SKM-1 (cell line): Measurements from ENCODE around the gene COPG2.
"Not testable (repeated sequence)": the region's sequence is repeated elsewhere in the genome, so short reads cannot be mapped to it uniquely, and the experiment has no call there.

Source experiments
- DNase-seq: peaks from one replicate; lab custom pipeline; 2025; ENCODE audit not compliant: unreplicated experiment; lab: John Stamatoyannopoulos, UW

The COPG2 gene

DNA sequence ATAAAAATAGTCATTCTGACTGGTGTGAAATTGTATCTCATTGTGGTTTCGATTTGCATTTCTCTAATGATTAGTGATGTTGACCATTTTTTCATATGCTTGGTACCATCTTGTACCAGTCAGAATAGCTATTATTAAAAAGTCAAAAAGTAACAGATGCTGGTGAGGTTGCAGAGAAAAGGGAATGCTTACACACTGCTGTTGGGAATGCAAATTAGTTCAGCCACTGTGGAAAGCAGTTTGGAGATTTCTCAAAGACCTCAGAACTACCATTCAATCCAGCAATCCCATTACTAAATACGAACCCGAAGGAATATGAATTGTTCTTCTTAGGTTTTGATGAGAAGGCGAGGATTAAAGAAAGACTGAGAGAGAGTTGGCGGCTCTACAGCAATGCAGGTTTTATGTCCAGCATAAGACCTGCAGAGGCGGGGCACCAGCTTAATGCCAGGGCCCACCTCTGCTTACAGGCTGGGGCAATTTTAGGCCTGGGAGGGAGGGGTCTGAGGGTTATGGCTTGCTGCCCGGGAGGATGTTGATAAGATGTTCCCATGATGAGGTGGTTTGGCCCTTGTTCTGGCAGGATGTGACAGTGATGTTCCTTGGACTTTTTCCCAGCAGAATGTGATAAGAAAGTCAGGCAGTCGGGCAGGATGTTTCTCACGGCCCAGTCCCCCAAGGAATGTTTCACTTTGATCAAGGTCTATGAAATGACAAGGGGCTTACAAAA is 102.2 kb downstream of the COPG2 start:
- no peak for DNase-seq

DNA sequence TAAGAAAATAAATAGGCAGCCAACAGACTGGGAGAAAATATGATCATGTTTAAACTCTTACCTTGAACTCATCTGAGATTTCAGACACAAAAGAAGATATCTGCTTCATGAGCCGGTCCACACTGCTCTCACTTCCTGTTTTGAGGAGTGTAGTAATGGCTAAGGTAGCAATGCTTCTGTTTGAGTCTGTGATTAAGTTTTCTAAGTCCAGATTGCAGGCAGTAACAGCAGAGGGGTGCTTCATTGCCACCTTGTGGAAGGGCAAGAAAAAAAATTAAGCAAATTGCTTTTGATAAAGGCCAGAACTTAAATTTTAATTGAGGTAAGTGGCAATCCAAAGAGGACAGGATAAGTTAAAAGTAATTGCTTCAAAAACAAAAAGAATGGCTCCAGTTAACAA is 107.6 kb downstream of the COPG2 start:
- DNase-seq = peak; percentile 43

DNA sequence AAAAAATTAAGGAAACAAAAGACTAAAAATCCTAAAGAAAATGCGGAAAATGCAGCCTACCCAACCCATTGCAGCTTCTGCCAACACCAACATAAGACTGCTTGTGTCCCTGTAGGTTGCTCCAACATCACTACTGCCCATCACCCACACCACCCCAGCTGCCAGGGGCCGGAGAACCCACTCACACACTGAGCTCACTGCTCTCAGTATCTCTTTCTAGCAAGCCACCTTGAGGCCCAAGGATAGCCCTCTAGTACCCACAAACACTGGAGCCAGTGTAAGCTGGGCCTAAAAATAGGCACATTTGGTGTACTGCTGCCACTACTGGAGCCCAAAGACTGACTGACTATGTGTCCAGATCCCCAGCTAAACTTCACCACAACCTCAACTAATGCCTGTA is 109.4 kb downstream of the COPG2 start:
- DNase-seq = no peak

DNA sequence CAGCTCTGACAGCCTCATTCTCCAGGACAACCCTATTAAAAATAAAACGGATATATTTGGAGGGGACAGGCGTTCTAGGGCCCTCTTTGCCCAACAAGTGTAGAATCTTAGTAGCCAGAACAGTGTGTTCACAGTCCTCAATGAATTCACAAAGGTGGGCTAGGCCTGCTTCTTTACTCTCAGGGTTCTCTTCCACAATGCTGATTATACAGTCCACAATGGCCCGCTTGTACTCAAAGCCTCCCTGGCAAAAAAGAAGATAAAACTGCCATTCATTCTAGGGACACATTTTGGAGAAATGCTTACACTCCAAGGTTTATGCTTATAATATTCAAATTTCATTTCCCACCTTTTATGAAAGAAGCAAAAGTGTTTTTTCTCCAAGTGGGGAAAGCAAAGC is 114.1 kb downstream of the COPG2 start:
- DNase-seq = no peak

DNA sequence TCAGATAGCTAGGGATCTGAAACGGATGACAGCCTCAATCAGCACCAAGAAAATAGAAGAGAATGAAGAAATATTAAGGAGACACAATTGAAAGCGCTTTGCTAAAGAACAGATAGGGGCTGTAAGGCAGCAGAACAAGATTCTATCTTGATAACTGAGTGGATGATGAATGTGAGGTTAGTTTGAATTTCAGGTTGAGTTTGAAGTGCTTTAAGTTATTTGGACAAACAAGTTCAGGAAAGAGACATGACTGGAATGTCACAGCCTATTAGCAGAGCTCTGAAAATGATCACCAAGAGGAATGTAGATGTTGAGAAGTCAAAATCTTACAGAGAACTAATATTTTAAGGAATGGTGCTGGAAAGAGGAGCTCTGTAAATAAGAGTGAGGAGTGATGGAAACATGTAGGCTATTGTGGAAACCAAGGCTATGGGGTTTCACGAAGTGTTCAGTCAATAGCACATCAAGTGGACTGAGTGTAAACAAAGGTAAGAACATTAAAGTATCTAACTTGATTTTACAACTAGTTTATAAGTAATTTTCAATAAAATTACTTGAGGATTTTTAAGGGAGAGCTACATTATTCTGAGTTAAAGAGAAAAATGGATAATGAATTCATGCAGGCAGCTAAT is 115.0 kb downstream of the COPG2 start:
- no peak for DNase-seq

DNA sequence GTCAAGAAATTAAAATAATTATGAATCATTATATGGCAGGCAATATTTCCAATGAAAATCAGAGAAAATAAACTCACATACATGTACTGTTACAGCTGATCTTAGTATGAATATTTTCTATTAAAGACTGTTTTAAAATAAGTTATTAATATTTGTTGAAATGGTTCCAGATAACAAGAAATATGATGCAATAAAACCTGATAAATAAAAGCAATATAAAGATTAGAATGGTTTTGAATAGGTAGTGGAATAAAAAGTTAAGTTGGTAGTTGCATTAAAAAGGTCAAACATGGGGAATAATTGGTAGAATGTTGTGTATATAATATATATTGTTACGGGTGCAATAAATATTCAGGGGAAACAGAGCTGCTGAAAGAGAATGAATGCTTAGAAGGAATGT is 124.2 kb downstream of the COPG2 start:
- no peak for DNase-seq

DNA sequence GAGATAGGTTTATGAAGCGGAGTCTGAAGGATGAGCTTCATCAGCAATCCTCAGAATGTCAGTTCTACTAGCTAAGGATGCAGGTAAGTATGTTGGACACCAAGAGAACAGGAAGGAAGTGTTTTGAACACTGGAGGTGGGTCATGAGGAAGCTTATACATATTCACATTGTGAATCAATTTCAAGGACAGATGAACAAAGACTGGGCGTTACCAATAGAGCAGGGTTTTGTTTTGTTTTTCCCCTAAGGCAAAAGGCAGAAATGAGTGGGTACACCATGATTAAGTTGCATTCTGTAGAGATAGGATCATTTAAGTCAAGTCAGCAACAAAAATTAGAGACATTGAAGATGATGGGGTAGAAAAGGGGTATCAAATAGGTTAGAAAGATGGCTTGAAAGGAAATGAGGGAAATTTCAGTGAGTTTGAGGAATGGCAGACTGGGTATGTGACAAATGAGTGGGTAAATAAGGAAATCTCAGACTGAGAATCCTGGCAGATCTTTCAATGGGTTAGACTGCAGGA is 125.0 kb downstream of the COPG2 start:
- no peak for DNase-seq

DNA sequence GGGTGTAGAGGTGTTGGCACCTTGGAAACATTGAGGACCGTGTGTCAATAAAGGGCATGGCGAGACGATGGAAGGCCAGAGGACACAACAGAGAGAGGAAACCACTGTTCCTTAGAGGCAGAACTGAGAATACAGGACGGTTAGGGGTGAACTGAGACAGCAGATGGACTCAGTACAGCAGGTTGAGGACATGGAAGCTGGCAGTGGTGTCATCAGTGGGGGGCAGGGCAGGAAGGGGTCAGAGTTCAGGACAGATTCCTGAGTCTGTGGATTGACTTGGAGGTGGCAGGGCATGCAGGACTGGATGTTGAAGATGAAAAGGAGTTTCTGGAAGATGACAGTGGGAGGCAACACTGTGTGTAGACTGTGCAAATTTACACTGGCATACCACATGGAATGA is 126.3 kb downstream of the COPG2 start:
- DNase-seq = not testable (repeated sequence)

DNA sequence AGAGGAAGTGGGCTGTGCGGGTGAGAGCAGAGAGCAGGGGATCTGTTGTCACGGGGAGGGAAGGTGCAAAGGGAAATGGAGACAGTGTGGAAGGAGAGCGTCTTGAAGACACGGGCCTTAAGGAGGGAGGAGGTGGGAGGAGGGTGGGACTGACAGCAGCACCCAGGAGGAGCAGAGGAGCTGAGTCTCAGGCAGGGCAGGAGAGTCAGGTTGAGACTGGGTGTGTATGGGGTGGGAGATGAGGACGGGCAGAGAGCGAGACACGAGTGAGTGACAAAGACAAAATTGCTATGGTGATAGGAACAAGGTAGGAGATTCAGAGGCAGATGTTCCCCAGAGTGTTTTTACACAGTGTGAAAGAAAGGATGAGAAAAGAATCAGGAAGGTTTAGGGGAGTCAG is 127.3 kb downstream of the COPG2 start:
- not testable (repeated sequence) for DNase-seq

DNA sequence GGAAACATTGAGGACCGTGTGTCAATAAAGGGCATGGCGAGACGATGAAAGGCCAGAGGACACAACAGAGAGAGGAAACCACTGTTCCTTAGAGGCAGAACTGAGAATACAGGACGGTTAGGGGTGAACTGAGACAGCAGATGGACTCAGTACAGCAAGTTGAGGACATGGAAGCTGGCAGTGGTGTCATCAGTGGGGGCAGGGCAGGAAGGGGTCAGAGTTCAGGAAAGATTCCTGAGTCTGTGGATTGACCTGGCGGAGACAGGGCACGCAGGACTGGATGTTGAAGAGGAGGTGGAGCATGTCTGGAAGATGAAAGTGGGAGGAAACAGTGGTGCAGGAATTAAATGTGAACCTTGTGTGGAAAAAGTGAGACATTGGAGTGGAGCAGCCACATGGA is 130.7 kb downstream of the COPG2 start:
- not testable (repeated sequence) for DNase-seq

DNA sequence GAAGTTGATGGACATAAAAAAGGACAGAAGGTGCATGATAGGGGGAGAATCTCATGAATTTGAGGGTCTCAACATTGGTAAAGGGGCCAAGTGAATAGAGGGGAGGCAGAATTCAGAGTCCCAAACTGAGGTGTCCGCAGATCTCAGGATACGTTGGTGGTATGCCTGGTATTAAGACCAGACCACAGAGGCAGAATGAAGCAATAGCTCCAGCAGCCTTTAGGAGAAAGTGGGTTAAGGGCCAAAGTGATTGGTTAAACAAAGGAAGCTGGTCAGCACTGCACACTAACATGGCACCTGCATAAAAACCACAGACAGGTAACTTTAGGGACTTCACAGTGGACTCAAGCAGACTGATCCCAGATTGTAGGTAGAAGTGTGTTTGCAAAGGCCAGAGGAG is 139.1 kb downstream of the COPG2 start:
- DNase-seq = no peak

DNA sequence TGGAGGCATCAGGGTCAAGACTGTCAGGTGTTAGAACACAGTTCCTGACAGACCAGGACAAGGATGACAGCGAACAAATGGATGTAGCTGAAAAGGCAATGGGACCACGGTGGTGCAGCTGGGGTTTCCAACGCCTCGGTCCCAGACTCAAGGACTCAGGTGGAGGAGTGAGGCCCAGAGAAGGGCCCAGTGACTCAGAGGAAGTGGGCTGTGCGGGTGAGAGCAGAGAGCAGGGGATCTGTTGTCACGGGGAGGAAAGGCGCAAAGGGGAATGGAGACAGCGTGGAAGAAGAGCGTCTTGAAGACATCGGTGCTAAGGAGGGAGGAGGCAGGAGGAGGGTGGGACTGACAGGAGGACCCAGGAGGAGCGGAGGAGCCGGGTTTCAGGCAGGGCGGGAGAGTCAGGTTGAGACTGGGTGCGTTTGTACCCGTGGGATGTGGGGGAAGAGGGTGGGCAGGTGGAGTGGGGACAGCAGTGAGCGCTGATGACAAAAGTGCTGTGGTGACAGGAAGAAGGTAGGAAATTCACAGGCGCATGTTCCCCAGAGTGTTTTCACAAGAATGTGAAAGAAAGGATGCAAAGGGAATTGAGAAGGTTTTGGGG is 140.7 kb downstream of the COPG2 start:
- not testable (repeated sequence) for DNase-seq

DNA sequence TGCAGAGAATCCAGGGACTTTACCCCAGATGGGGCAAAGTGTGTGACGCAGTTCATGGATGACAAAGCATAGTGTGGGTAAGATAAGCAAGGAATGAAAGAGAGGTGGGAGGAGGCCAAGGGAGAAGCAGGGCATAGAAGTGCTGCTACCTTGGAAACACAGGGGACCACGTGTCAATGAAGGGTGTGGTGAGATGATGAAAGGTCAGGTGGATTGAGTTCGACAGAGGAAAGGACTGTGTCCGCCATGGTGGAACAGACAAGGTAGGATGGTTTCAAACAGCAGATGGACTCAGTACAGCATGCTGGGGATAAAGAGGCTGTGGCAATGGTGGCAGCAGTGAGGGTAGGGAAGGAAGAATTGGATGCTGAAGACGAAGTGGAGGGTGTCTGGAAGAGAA is 143.9 kb downstream of the COPG2 start:
- DNase-seq = no peak

DNA sequence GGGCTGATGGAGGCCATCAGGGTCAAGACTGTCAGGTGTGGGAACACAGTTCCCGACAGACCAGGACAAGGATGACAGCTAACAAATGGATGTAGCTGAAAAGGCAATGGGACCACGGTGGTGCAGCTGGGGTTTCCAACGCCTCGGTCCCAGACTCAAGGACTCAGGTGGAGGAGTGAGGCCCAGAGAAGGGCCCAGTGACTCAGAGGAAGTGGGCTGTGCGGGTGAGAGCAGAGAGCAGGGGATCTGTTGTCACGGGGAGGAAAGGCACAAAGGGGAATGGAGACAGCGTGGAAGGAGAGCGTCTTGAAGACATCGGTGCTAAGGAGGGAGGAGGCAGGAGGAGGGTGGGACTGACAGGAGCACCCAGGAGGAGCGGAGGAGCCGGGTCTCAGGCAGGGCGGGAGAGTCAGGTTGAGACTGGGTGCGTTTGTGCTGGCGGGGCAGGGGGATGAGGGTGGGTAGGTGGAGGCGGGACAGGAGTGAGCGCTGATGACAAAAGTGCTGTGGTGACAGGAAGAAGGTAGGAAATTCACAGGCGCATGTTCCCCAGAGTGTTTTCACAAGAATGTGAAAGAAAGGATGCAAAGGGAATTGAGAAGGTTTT is 144.9 kb downstream of the COPG2 start:
- not testable (repeated sequence) for DNase-seq

DNA sequence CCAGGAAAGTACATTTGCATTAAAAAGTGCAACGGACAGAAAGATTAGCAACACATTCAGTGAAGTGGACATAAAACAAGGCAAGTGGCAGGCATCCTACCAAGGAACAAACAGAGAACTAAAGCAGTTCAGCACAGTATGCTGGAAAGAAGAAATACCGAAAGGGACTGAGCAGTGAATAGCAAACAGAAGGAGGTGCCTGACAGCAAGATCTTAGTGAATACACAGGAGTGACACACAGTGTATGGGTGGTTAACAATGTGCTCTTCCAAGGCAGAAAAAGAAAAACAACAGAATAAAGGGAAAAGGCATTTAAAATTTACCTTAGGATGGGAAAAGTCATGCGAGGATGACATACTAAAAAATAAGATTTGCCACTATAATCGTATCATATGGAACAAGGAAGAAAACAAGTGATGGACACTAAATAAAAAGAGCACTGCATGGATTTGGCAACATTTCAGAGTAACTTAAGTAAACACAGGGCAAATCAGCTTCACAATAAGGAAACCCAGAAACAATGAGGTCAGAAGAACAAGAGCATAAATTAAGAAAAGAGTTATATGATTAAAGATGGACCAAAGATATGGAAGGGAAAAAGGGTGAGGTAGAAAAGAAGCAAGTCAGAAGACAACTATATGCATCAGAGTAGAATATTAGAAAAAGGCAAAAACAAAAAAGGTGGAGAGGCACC is 147.1 kb downstream of the COPG2 start:
- DNase-seq = no peak

DNA sequence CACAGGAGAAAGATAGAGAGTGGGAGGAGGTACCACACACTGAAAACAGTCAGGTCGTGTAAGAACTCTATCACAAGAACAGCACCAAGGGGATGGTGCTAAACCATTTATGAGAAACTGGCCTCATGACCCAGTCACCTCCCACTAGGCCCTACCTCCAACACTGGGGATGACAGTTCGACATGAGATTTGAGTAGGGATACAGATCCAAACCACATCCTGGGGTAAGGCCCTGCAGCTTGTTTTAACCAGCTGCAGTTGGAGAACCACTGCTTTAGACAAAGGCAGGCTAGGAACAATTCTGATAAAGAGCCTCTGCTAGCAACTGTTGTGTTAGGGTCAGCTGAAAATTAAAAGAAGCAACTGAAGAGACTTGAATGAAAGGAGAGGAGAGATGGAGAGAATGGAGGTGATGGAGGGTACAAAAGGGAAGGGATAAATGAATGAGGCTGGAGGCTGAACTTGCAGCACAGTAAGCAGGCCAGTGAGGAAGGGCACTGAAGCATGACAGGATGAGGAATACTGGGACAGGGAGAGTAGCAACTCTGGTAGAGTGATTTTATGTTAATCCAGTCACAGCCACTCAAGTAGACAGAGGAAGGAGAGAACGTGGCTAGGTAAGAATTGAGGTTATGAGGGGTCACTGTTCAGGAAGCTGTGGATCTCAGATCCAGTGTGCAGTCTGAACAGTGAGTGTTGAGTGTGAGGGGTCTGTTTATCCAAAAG is 153.1 kb downstream of the COPG2 start:
- no peak for DNase-seq

DNA sequence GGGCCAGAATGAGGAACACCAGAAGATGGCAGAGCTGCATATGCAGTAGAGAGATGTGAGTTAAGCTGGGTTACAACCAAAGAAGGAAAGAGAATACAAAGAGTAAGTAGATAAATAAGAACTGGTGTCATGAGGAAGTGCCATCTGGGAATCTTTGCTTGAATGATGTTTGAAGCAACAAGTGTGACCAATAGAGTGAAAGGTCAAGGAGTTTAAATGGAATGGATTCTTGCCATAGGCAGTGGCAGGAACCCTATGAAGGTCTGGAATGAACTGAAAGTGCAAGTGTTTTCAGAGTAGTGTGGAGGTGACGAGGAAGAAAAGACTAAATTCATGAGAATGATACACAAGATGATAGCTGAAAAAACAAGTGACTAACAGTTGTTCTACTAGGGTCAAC is 155.1 kb downstream of the COPG2 start:
- no peak for DNase-seq

DNA sequence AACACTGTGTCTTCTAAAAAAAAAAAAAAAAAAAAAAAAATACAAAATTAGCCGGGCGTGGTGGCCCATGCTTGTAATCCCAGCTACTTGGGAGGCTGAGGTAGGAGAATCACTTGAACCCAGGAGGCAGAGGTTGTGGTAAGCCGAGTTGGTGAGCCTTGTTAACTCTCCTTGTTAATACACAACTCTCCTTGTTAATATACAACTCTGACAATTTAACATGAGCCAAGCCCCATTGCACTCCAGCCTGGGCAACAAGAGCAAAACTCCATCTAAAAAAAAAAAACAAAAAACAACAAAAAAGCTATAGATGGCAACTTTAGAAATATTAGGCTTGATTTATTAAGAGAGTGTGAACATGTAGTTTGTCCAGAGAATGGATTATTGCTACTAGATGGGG is 156.5 kb downstream of the COPG2 start:
- DNase-seq = not testable (repeated sequence)

DNA sequence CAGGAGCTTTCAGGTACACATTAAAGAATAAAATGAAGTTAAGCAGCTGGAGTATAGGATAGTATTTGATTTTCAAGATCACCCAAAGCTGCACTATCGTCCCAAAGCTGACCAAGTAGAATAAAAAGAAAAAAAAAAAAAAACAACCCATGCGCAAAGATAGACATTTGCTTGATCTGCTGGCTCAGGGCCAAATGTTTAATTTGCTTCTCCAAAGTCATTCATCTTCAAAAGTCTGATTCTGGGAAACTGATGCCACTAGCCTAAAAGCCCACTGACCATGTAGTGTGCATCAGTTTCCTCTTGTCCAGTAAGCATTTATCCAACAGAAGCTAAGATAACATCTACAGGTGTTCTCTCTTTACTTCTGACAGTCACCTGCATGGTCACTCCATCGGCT is 162.2 kb downstream of the COPG2 start:
- no peak for DNase-seq

DNA sequence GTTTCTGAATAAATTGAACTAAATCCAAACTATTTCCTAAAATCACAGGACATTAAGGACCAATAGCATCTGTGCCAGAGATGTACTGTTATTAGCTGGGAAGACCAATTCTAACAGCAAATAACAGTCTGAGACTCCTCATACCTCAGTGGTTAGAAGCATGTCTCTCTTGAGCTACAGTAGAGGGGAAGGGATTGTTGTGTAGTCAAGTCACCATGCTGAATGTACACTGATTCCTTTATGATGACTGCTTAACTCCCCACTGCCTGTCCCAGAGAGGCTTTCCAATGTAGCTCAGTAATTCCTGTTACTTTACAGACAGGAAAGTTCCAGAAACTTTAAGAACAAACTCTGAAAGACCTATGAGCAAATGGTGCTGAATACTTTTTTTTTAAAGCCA is 162.8 kb downstream of the COPG2 start:
- DNase-seq = no peak

DNA sequence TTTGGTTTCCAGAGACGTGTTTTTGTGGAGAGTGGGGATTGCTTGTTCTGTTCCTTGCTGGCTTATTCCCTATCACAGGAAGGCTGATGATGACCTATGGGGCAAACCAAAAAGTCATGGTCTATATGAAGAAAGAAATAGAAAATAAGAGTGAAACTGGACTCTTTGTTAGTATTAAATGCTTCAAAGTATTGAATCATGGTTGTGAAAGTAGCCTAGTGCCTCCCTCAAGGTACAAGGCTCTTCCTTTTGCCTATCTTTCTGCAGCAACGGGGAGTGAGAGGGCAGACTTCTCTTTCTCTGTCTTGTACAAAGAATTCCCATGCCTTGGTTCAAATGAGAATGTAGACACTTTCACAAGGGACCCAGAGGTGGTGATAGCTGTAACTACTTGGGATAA is 167.6 kb downstream of the COPG2 start:
- no peak for DNase-seq
